GM21360 (cell line): Measurements from ENCODE around the gene HLA-DQA2.
"Not testable (repeated sequence)": the region's sequence is repeated elsewhere in the genome, so short reads cannot be mapped to it uniquely, and the experiment has no call there.

Experiments
- ATAC-seq: cut with Tn5 transposase; IDR thresholded peaks from one replicate; pipeline ENCODE4 v1.9.1; 2021; ENCODE audit warnings: mild to moderate bottlenecking, moderate library complexity; ENCODE audit not compliant: unreplicated experiment

The HLA-DQA2 gene

GRCh38 chr6:32775071-32775470 lies 33.9 kb downstream of the HLA-DQA2 start:
- no peak for ATAC-seq

GRCh38 chr6:32779036-32779435 lies 37.8 kb downstream of the HLA-DQA2 start:
- ATAC-seq: no peak

DNA sequence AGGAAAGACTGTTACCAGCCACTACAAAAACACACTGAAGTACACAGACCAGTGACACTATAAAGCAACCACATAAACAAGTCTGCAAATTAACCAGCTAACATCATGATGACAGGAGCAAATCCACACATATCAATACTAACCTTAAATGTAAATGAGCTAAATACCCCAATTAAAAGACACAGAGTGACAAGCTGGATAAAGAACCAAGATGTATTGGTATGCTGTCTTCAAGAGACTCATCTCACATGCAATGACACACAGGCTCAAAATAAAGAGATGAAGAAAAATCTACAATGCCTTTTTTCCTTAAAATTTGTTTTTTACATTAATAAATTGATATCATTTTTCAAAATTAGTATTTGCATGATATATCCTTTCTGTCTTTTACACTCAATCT lies 41.7 kb downstream of the HLA-DQA2 start:
- ATAC-seq: not testable (repeated sequence)

DNA sequence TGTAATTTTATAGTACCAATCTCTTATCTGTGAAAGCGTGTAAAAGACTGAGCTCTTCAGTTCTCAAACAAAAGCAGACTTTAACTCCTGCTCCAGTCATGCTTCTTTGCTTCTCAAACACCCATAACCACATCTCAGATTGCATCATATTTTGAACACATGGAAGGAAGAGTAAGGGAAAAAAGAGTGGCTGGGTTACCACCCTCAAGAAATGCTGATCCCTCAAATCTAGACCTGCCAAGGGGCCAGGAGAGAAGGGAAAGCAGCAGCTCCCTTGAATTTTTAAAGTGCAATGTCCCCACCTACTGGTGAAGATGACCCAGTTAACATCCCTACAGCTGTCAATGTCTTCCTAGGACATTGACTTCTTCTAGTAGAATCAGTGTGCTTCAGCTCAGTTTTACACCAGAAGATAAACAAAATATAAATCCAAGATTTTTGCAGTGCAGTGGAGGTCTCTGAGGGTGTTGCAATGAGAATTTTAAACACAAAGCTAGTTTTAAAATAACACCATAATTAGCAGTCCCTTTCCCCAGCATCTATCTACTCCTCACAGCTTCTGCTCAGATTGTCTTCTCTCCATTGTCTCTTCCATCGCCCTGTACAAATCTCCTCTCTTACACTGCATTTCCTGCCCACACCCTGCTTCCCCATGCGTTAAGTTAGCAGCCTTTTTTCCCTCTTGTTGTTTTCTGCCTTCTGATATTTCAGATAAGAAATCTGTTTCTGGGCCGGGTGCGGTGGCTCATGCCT lies 44.8 kb downstream of the HLA-DQA2 start:
- no peak for ATAC-seq

- no peak for ATAC-seq
These were observed 49.1 kb downstream of the HLA-DQA2 start for GRCh38 chr6:32790306-32790705.

DNA sequence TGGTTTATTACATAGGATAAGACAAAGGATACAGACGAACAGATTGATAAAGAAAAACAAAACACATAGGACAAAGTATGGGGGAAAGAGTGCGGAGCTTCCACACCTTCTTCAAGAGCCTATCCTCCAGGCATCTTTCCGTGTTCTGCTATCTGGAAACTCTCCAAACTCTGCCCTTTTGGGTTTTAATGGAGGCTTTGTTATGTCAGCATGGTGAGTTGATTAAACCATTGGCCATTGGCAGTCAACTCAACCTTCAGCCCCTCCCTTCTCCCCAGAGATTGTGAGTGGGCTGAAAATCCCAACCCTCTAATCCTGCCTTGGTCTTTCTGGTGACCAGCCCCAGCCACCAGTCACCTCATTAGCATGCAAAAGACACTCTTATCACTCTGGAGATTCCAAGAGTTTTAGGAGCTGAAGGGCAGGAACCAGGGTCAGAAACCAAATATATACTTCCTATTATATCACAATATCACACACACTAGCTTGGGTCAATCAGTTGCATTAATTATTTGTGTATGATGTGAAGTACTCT lies 51.8 kb downstream of the HLA-DQA2 start:
- ATAC-seq: no peak

GRCh38 chr6:32794510-32794909 lies 53.3 kb downstream of the HLA-DQA2 start:
- no peak for ATAC-seq
